GM23338 (cell line): ENCODE measurements around the gene PAM.

Experiments
- CTCF ChIP-seq, 2 experiments: fragments of 200-600 bp in 1 of 2; sonication (generic) in 1 of 2; conservative IDR thresholded peaks; 2 replicates each; pipeline versions ENCODE4 v1.5.1 to v1.6.1; 2016 to 2017; ENCODE audit warnings: antibody characterized with exemption in 2 of 2, low read depth in 2 of 2, mild to moderate bottlenecking in 2 of 2, moderate library complexity in 1 of 2
- EZH2 ChIP-seq: fragments of 200-600 bp; sonication (generic); IDR thresholded peaks from one replicate; pipeline ENCODE4 v1.8.0; 2017; ENCODE audit warnings: antibody characterized with exemption, mild to moderate bottlenecking, low read depth; ENCODE audit not compliant: unreplicated experiment
- EZH2phosphoT487 ChIP-seq: fragments of 200-600 bp; sonication (generic); IDR thresholded peaks from one replicate; pipeline ENCODE4 v1.8.1; 2018; ENCODE audit warnings: antibody characterized with exemption; ENCODE audit not compliant: unreplicated experiment
- POLR2AphosphoS5 ChIP-seq: IDR thresholded peaks from 2 replicates; pipeline ENCODE4 v1.6.1; 2016; ENCODE audit warnings: antibody characterized with exemption, low read depth
- REST ChIP-seq: IDR thresholded peaks from one replicate; pipeline ENCODE4 v1.6.1; 2018; ENCODE audit warnings: antibody characterized with exemption; ENCODE audit not compliant: unreplicated experiment

- TF ChIP-seq CTCF (conservative IDR thresholded peaks at IDR 0.05; ENCODE audit: low read depth in 2 of 2) (no peak), EZH2 (no peak), POLR2AphosphoS5 (no peak), EZH2phosphoT487 (no peak), REST (no peak)
These were observed 40.9 kb downstream of the PAM start for GRCh38 chr5:102796009-102796408.
